ENCODE results near the gene MIA2.

- TF ChIP-seq EZH2 (IDR thresholded peaks at IDR 0.05; ENCODE audit: borderline replicate concordance): no peak
- no peak for TF ChIP-seq CTCF (IDR thresholded peaks at IDR 0.05; ENCODE audit: poor library complexity)
- TF ChIP-seq EZH2phosphoT487 (IDR thresholded peaks at IDR 0.05; ENCODE audit: low read depth, severe bottlenecking, unreplicated experiment): no peak
Observed at GRCh38 chr14:39265806-39266524, 32.2 kb downstream of the MIA2 start.

Data from hepatocyte (in vitro differentiated cells).